HG03159 (cell line): ENCODE measurements around the gene ZNF205.

Experiments
- ATAC-seq: cut with Tn5 transposase; IDR thresholded peaks from one replicate; pipeline ENCODE4 v1.9.1; 2021; ENCODE audit warnings: mild to moderate bottlenecking, moderate library complexity; ENCODE audit not compliant: unreplicated experiment

The ZNF205 gene

DNA sequence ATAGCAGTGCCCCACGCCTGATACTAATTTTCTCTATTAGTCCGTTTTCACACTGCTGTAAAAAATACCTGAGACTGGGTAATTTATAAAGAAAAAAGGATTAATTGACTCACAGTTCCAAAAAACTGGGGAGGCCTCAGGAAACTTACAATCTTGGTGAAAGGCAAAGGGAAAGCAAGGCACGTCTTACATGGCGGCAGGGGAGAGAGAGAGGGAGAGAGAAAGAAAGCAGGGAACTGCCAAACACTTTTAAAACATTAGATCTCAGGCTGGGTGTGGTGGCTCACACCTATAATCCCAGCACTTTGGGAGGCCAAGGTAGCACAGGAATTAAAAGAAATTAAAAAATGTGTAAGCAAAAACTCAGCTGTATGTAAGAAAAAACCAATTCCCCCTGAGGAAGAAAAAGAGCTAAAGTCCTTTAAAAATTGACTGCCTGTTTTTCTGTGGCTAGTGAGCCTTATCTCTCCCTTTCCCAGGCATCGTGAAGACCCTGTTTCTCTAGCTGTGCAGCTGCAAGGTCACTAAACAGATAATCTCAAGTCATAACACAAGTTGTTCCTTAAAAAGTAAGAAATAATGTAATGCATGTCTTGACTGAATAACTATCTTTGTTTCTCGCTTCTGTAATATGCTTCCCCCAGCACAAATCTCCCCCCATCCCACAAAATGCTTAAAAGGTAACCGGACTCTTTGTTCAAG is 27.3 kb upstream of the ZNF205 start:
- ATAC-seq, result no peak

- ATAC-seq, result no peak
Measured at GRCh38 chr16:3085868-3086595, 26.4 kb upstream of the ZNF205 start.

GRCh38 chr16:3086596-3087242 is 25.7 kb upstream of the ZNF205 start:
- ATAC-seq, result no peak

GRCh38 chr16:3087243-3088235 is 24.8 kb upstream of the ZNF205 start:
- no peak for ATAC-seq

GRCh38 chr16:3088450-3088849 is 23.9 kb upstream of the ZNF205 start:
- no peak for ATAC-seq

DNA sequence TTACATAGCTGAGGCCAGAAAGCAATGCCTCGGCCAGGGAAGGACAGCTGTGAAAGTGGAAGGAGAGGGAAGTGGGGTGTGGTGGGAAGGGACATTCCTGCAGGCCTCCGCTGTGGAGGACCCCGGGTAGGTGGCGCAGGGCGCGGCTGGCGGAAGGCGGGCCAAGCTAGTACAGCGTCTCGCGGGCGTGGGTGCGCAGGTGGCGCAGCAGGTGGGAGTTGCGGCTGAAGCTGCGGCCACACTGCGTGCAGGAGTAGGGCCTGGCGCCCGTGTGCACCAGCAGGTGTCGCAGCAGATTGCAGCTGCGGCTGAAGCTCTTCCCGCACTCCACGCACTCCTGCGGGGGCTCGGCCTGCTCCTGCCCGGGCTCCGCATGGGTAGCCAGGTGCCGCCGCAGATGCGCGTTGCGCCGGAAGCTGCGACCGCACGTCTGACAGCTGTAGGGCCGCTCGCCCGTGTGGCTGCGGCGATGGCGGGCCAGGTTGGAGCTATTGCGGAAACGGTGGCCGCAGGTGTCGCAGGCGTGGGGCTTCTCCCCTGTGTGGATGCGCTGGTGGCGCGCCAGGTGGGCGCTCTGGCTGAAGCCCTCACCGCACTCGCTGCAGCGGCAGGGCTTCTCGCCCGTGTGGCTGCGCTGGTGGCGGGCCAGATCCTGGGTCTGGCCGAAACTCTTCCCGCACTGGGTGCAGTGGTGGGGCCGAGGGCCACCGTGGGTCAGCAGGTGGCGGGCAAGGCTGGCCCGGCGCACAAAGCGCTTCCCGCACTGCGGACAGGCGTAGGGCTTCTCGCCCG is 23.3 kb upstream of the ZNF205 start:
- no peak for ATAC-seq

GRCh38 chr16:3089717-3090592 is 22.4 kb upstream of the ZNF205 start:
- ATAC-seq, result no peak

- ATAC-seq, result no peak
Measured at GRCh38 chr16:3091551-3091950, 20.8 kb upstream of the ZNF205 start.

DNA sequence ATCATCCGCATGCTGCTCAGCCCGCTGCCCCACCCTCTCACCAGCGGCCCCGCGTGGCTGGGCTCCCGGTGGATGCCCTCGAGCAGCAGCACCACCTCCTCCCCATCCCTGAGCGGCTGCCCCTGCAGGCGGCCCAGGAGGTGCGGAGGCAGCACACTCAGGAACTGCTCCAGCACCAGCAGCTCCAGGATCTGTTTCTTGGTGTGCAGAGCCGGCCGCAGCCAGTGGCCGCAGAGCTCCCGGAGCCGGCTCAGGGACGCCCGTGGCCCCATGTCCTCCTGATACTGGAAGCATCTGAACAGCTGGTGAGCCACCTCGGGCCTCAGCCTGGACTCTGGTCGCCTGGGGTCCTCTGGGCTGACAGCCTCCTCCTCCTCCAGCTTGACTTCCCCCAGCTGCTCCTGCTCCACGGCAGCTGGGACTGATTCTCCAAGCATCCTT is 19.9 kb upstream of the ZNF205 start:
- ATAC-seq, result no peak

DNA sequence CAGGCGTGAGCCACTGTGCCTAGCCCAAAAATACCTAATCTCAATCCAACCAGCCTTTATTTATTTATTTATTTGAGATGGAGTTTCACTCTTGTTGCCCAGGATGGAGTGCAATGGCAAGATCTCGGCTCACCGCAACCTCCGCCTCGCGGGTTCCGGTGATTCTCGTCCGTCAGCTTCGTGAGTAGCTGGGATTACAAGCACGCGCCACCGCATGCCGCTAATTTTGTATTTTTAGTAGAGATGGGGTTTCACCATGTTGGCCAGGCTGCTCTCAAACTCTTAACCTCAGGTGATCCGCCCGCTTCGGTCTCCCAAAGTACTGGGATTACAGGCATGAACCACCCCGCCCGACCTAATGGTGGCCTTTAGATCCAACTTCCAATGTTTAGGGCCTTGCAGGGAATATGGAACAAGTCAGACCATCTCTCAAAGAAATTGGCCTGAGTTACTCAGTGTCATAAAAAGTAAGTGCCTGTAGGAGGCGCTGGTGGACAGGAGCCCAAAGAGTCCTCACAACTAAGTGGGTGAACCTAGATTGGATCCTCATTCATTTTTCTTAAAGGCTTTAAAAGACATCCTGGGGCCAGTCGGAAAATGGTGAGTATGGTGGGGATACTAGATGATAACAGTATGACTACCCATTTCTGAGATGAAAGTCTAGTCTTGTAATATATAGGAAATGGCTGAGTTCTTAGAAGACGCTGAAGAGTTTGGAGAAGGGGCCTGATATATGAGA is 17.9 kb upstream of the ZNF205 start:
- ATAC-seq, result no peak

- no peak for ATAC-seq
Measured at GRCh38 chr16:3095869-3096268, 16.5 kb upstream of the ZNF205 start.

- no peak for ATAC-seq
Measured at GRCh38 chr16:3096362-3096761, 16.0 kb upstream of the ZNF205 start.

GRCh38 chr16:3097266-3097665 is 15.1 kb upstream of the ZNF205 start:
- no peak for ATAC-seq

- no peak for ATAC-seq
Measured at GRCh38 chr16:3098459-3099394, 13.7 kb upstream of the ZNF205 start, which contains the start of gene ZSCAN10. ZSCAN10 (minus strand) TSS chr16:3099294; CDS start chr16:3092937, 6,357 bp downstream.

GRCh38 chr16:3099395-3099731 is 13.0 kb upstream of the ZNF205 start:
- no peak for ATAC-seq

- peak; percentile 39 for ATAC-seq
Measured at GRCh38 chr16:3099732-3100499, 12.5 kb upstream of the ZNF205 start.
